GM13977 (cell line): ENCODE data around the gene ID4.

Experiments
- DNase-seq: peaks from one replicate; pipeline ENCODE4 v3.0.0; 2012; ENCODE audit warnings: low spot score
- CTCF ChIP-seq: IDR thresholded peaks from 2 replicates; pipeline ENCODE4 v1.5.1; 2012; ENCODE audit warnings: mild to moderate bottlenecking, control low read depth; ENCODE audit not compliant: insufficient read depth; ENCODE audit errors: extremely low read depth, missing control alignments
- in situ Hi-C: fragments of 300-500 bp; cut with MboI; formaldehyde crosslinking; loops from one replicate; pipeline ENCODE4 v1.12.0; 2022; ENCODE audit warnings: low sequenced_read_pairs, low pct_unique_long_range_greater_than_20kb, mixed read lengths, inconsistent platforms; ENCODE audit not compliant: unreplicated experiment

The ID4 gene

GRCh38 chr6:19865178-19865577 lies 28.0 kb downstream of the ID4 start:
- in situ Hi-C loops: no loop called here
- no peak for DNase-seq
- no peak for TF ChIP-seq CTCF

- in situ Hi-C loops: no loop called here
- no peak for TF ChIP-seq CTCF
These were observed 29.2 kb downstream of the ID4 start for GRCh38 chr6:19866173-19866984.

GRCh38 chr6:19866985-19867627 lies 29.9 kb downstream of the ID4 start:
- DNase-seq: no peak
- in situ Hi-C loops: no loop called here
- no peak for TF ChIP-seq CTCF

More at GRCh38 chr6:19866173-19866984, 29.2 kb downstream of the ID4 start:
- DNase-seq: no peak

- DNase-seq: no peak
- in situ Hi-C loops: no loop called here
These were observed 32.3 kb downstream of the ID4 start for GRCh38 chr6:19869464-19869863.

GRCh38 chr6:19870322-19870721 lies 33.2 kb downstream of the ID4 start:
- in situ Hi-C loops: no loop called here
- DNase-seq: no peak
- no peak for TF ChIP-seq CTCF

More at GRCh38 chr6:19869464-19869863, 32.3 kb downstream of the ID4 start:
- TF ChIP-seq CTCF: no peak

GRCh38 chr6:19873031-19873430 lies 35.9 kb downstream of the ID4 start:
- in situ Hi-C loops: no loop called here
- TF ChIP-seq CTCF: no peak
- DNase-seq: no peak
